HCT116 (cell line): ENCODE data around the gene MAP3K5. TPM values are rescaled to one million over a fixed set of nuclear protein-coding genes. Genes with fewer than 3 reads are reported as not detected.

Source experiments
- ATAC-seq: fragments of 200-7000 bp; cut with Tn5 transposase; 2 replicates; pipeline ENCODE4 v1.9.1; 2020; ENCODE audit warnings: mild to moderate bottlenecking, moderate library complexity
- BruUV-seq: library from RNA; stranded (reverse); fragments of 400-500 nt; replicated peaks from 2 replicates; lab custom pipeline; 2021; lab: Mats Ljungman, UMichigan
- CTCF ChIA-PET: fragments of 300-600 bp; sonication (Branson Sonifier 250); formaldehyde crosslinking; loops from one replicate; lab custom pipeline; 2021; ENCODE audit warnings: antibody characterized with exemption; lab: Charles Lee
- POLR2A ChIA-PET: fragments of 300-600, 350-600 bp; sonication (Branson Sonifier 250); formaldehyde crosslinking; loops from one replicate; lab custom pipeline; 2021; ENCODE audit warnings: antibody characterized with exemption; lab: Charles Lee
- RAD21 ChIA-PET, 2 experiments: fragments of 300-600 bp; sonication (Branson Sonifier 250); formaldehyde crosslinking; loops; one replicate each; lab custom pipeline; 2023; ENCODE audit warnings: low total read pairs in 2 of 2; ENCODE audit not compliant: uncharacterized antibody in 2 of 2, unreplicated experiment in 2 of 2, low non-redundant PET in 1 of 2; lab: Charles Lee
- DNase-seq: peaks from one replicate; pipeline ENCODE4 v3.0.0-alpha.2; 2010; ENCODE audit warnings: low read depth, low spot score
- H2AFZ ChIP-seq: fragments of 200-600 bp; shearing (Covaris generic), sonication (generic); 2 replicates; pipeline ENCODE4 v1.6.1; 2017; ENCODE audit warnings: low read depth, mixed run types, mixed read lengths, antibody characterized with exemption, low read length; ENCODE audit not compliant: poor library complexity, severe bottlenecking
- H3K27ac ChIP-seq: 2 replicates; pipeline ENCODE4 v1.5.1; 2012; ENCODE audit warnings: low read depth, low read length
- H3K27me3 ChIP-seq: fragments of 200-600 bp; sonication (generic); 2 replicates; pipeline ENCODE4 v1.6.1; 2016; ENCODE audit warnings: mixed run types, low read length, mixed read lengths; ENCODE audit not compliant: insufficient read depth
- H3K36me3 ChIP-seq, 2 experiments: fragments of 200-500 bp in 1 of 2; fragments of 200-600 bp in 1 of 2; sonication (Bioruptor generic) in 1 of 2; sonication (generic) in 1 of 2; 2 replicates each; pipeline versions ENCODE4 v1.5.1 to v1.6.1; 2014 to 2016; ENCODE audit warnings: low read length in 2 of 2, inconsistent platforms in 1 of 2, mixed read lengths in 1 of 2, mixed run types in 1 of 2; ENCODE audit not compliant: insufficient read depth in 2 of 2, control insufficient read depth in 1 of 2
- H3K4me1 ChIP-seq, 2 experiments: fragments of 200-600 bp in 1 of 2; sonication (generic) in 1 of 2; 2 replicates each; pipeline versions ENCODE4 v1.5.1 to v1.6.1; 2012 to 2017; ENCODE audit warnings: low read length in 2 of 2, inconsistent platforms in 1 of 2, mild to moderate bottlenecking in 1 of 2, mixed read lengths in 1 of 2, mixed run types in 1 of 2, moderate library complexity in 1 of 2; ENCODE audit not compliant: insufficient read depth in 2 of 2, control insufficient read depth in 1 of 2
- H3K4me2 ChIP-seq: fragments of 200-600 bp; sonication (generic); 2 replicates; pipeline ENCODE4 v1.6.1; 2017; ENCODE audit warnings: mixed run types, low read length, mixed read lengths
- H3K4me3 ChIP-seq, 2 experiments: fragments of 200-600 bp in 1 of 2; sonication (generic) in 1 of 2; replicated peaks in 1 of 2; 2 replicates each; pipeline ENCODE4 v1.5.1; 2011 to 2016; ENCODE audit warnings: low read length in 2 of 2, control low read depth in 1 of 2, low read depth in 1 of 2, mild to moderate bottlenecking in 1 of 2, mixed read lengths in 1 of 2, mixed run types in 1 of 2
- H3K79me2 ChIP-seq: fragments of 200-600 bp; sonication (generic); 2 replicates; pipeline ENCODE4 v1.6.1; 2017; ENCODE audit warnings: mild to moderate bottlenecking, mixed run types, low read length, moderate library complexity, mixed read lengths; ENCODE audit not compliant: insufficient read depth
- H3K9ac ChIP-seq: fragments of 200-600 bp; sonication (generic); 2 replicates; pipeline ENCODE4 v1.6.1; 2016; ENCODE audit warnings: low read length, mixed read lengths
- H3K9me2 ChIP-seq: fragments of 200-600 bp; sonication (generic), shearing (Covaris generic); 2 replicates; pipeline ENCODE4 v1.6.1; 2017; ENCODE audit warnings: mixed run types, mild to moderate bottlenecking, moderate library complexity; ENCODE audit not compliant: insufficient read depth
- H3K9me3 ChIP-seq, 2 experiments: fragments of 200-500 bp in 1 of 2; fragments of 200-600 bp in 1 of 2; sonication (Bioruptor generic) in 1 of 2; sonication (generic) in 1 of 2; 2 replicates each; pipeline ENCODE4 v1.6.1; 2014 to 2017; ENCODE audit warnings: low read length in 2 of 2, mixed read lengths in 2 of 2, inconsistent platforms in 1 of 2, low read depth in 1 of 2, mild to moderate bottlenecking in 1 of 2, mixed run types in 1 of 2, moderate library complexity in 1 of 2; ENCODE audit not compliant: control insufficient read depth in 1 of 2, insufficient read depth in 1 of 2
- H4K20me1 ChIP-seq: fragments of 200-600 bp; sonication (generic), shearing (Covaris generic); 2 replicates; pipeline ENCODE4 v1.6.1; 2017; ENCODE audit warnings: mixed run types, mild to moderate bottlenecking, moderate library complexity; ENCODE audit not compliant: insufficient read depth
- EZH2phosphoT487 ChIP-seq: fragments of 200-600 bp; IDR thresholded peaks from 2 replicates; pipeline ENCODE4 v1.6.1; 2018; ENCODE audit warnings: antibody characterized with exemption, borderline replicate concordance
- FOSL1 ChIP-seq: IDR thresholded peaks from 2 replicates; pipeline ENCODE4 v1.6.1; 2012; ENCODE audit warnings: low read depth
- POLR2AphosphoS5 ChIP-seq: IDR thresholded peaks from 2 replicates; pipeline ENCODE4 v1.6.1; 2011; ENCODE audit warnings: mild to moderate bottlenecking, low read depth, low read length, moderate library complexity
- RAD21 ChIP-seq: IDR thresholded peaks from 2 replicates; pipeline ENCODE4 v1.6.1; 2012; ENCODE audit warnings: low read depth, mild to moderate bottlenecking
- REST ChIP-seq: IDR thresholded peaks from 2 replicates; pipeline ENCODE4 v1.6.1; 2012; ENCODE audit warnings: low read depth
- SRF ChIP-seq: IDR thresholded peaks from 2 replicates; pipeline ENCODE4 v1.6.1; 2012; ENCODE audit warnings: low read depth
- ZNF274 ChIP-seq: fragments of 200-500 bp; sonication (Bioruptor generic); IDR thresholded peaks from 2 replicates; pipeline ENCODE4 v1.6.1; 2014; ENCODE audit warnings: mild to moderate bottlenecking, low read depth, low read length, inconsistent platforms
- intact Hi-C: fragments of 100-400 bp; cut with micrococcal nuclease; formaldehyde crosslinking; loops from 2 replicates; pipeline ENCODE4 v1.10.0; 2022
- total RNA-seq: library from RNA; stranded (reverse); gene quantifications from one replicate; pipeline ENCODE4 v1.2.1, GENCODE V29; 2021; ENCODE audit not compliant: unreplicated experiment

The MAP3K5 gene
- total RNA-seq, 1 experiment from 2014 or later = 11.8 TPM

- peaks cover 4% of the 10 kb centered on the region; the same call in 1 of the 2 replicates for H4K20me1 ChIP-seq
- H3K36me3 ChIP-seq = no peaks in the 10 kb centered on the region
- TF ChIP-seq REST = no peak
- no peak for TF ChIP-seq EZH2phosphoT487
- no peak for TF ChIP-seq RAD21
- no peak for TF ChIP-seq POLR2AphosphoS5
- no peak for TF ChIP-seq ZNF274
- no peak for TF ChIP-seq FOSL1
- no TSS peak for BruUV-seq
- no peak for DNase-seq
- H3K27ac ChIP-seq = no peak overlapping the region
- H3K4me3 ChIP-seq = no peak overlapping the region
- ChIA-PET CTCF (no interaction called here), RAD21 (no interaction called here), POLR2A (no interaction called here)
- no peak overlapping the region for H3K4me2 ChIP-seq
- H3K9me2 ChIP-seq = no peaks in the 10 kb centered on the region
- H3K79me2 ChIP-seq = peaks cover 33% of the 10 kb centered on the region
- H3K27me3 ChIP-seq = no peaks in the 10 kb centered on the region
- ATAC-seq = no peak
- no peaks in the 10 kb centered on the region for H3K9me3 ChIP-seq
- no peaks in the 10 kb centered on the region for H3K4me1 ChIP-seq
- H3K9ac ChIP-seq = no peak overlapping the region
- H2AFZ ChIP-seq = no peak overlapping the region
- intact Hi-C loops = no loop called here
Measured at GRCh38 chr6:136529710-136530109, 262.6 kb downstream of the MAP3K5 start.

- H3K9me3 ChIP-seq = no peaks in the 10 kb centered on the region
- CTCF ChIA-PET = interaction anchor here (1.4 kb wide), 1 partner anchor 22 kb away, joined by 3 read pairs; the partner anchor contains the start of gene MAP7
- H4K20me1 ChIP-seq = peaks cover 4% of the 10 kb centered on the region; the same call in 1 of the 2 replicates
- H3K4me1 ChIP-seq = no peaks in the 10 kb centered on the region
- H3K4me3 ChIP-seq = no peak overlapping the region
- intact Hi-C loops = no loop called here
- peaks cover 36% of the 10 kb centered on the region for H3K79me2 ChIP-seq
- ATAC-seq (no peak), DNase-seq (no peak)
- TF ChIP-seq SRF = no peak
- TF ChIP-seq, all 23 proteins: peak for 0
- no TSS peak for BruUV-seq
- H3K36me3 ChIP-seq = no peaks in the 10 kb centered on the region
- H2AFZ ChIP-seq = no peak overlapping the region
- H3K27me3 ChIP-seq = no peaks in the 10 kb centered on the region
- no peak overlapping the region for H3K9ac ChIP-seq
- H3K4me2 ChIP-seq = no peak overlapping the region
- POLR2A ChIA-PET = no interaction called here
- RAD21 ChIA-PET = no interaction called here
- H3K27ac ChIP-seq = no peak overlapping the region
- H3K9me2 ChIP-seq = no peaks in the 10 kb centered on the region
Measured at GRCh38 chr6:136528477-136528876, 263.8 kb downstream of the MAP3K5 start.
